ENCODE measurements around the gene PREP.

GRCh38 chr6:105313211-105313610 lies 89.7 kb downstream of the PREP start:
- TF ChIP-seq ZBTB1 (tag by site-specific recombination; IDR thresholded peaks at IDR 0.05) (no peak), MYNN (tag by site-specific recombination; IDR thresholded peaks at IDR 0.05; ENCODE audit: borderline replicate concordance) (no peak), CTCF (tag by site-specific recombination; IDR thresholded peaks at IDR 0.05) (no peak), GLIS1 (tag by site-specific recombination; IDR thresholded peaks at IDR 0.05) (no peak), ZNF555 (tag by site-specific recombination; conservative IDR thresholded peaks at IDR 0.05) (no peak)
